Pancreas (tissue), 10 donors: Measurements from ENCODE around the gene CANT1. TPM values are rescaled to one million over a fixed set of nuclear protein-coding genes. Genes with fewer than 3 reads are reported as not detected.

Source experiments
- ATAC-seq, 4 donors: fragments of 200-7000 bp; cut with Tn5 transposase; one replicate each; pipeline versions ENCODE4 v1.8.0 to v1.9.1; 2020; ENCODE audit warnings: mild to moderate bottlenecking in 4 of 4, moderate library complexity in 4 of 4
- DNase-seq, 6 donors: peaks; one replicate each; pipeline ENCODE4 v3.0.0-alpha.2; 2020
- FAIRE-seq: peaks from 2 replicates; lab custom pipeline; 2012; peaks lifted over from hg19 to GRCh38; lab: Jason Lieb, UNC
- H3K27ac ChIP-seq, 4 donors: fragments of 200-600 bp; sonication (generic); 1 replicate in 3 of 4; 2 replicates in 1 of 4; pipeline versions ENCODE4 v1.5.0 to v1.8.0; 2020
- H3K27me3 ChIP-seq, 4 donors: fragments of 200-600 bp; one replicate each; pipeline ENCODE4 v1.8.0; 2021
- H3K36me3 ChIP-seq, 3 donors: fragments of 200-600 bp; sonication (generic) in 1 of 3; one replicate each; pipeline versions ENCODE4 v1.5.0 to v1.8.0; 2020 to 2021
- H3K4me1 ChIP-seq, 3 donors: fragments of 200-600 bp; one replicate each; pipeline ENCODE4 v1.8.0; 2021
- H3K4me3 ChIP-seq, 4 donors: fragments of 200-600 bp; sonication (generic) in 2 of 4; one replicate each; pipeline versions ENCODE4 v1.5.0 to v1.8.0; 2020 to 2021
- H3K9me3 ChIP-seq, 4 donors: fragments of 200-600 bp; one replicate each; pipeline ENCODE4 v1.8.0; 2021
- WGBS, 2 donors: extraction: QIAGEN DNeasy Blood & Tissue Kit; methylation state at CpG; one replicate each; pipeline ENCODE4 v1.1.7; 2013; 5-methylcytosine and 5-hydroxymethylcytosine counted together
- intact Hi-C, 3 donors: fragments of 100-400 bp; cut with DNase I; formaldehyde crosslinking; loops; one replicate each; pipeline versions ENCODE4 v1.11.1 to v1.14.2; 2022
- polyA plus RNA-seq, 2 donors: library from polyadenylated mRNA; stranded (reverse); fragments of 200-250 nt; gene quantifications; one replicate each; pipeline ENCODE4 v1.2.3, GENCODE V29; 2013
- total RNA-seq, 6 donors: library from RNA; stranded (reverse); fragmentation: NEBNext Ultra II Directional in 4 of 6; extraction: Animal tissue kit (Norgen Biotek cat#: 25700) in 4 of 6; gene quantifications; one replicate each; pipeline versions ENCODE4 v1.2.1 to v1.2.4, GENCODE V29; 2021 to 2023
- TF ChIP-seq, protein P1 (sequence below), 4 donors: fragments of 200-600 bp; sonication (generic) in 3 of 4; IDR thresholded peaks; one replicate each; pipeline versions ENCODE4 v1.5.0 to v1.8.0; 2021; ENCODE audit warnings: antibody characterized with exemption in 4 of 4
- donor health status: healthy with polysubstance abuse.
- donor health status: DM: no; HTN: no; CAD: no; lungs with moderate emphysema.
- donor health status: DM: no; HTN: no; CAD: no.
- donor health status: control.
- donor health status: control.
- donor health status: Bipolar disorder and iron deficiency.
- donor health status: DM: yes; HTN: yes; CAD: no.
- donor health status: DM: no; HTN: no; CAD: no.
- donor health status: DM: no; HTN: no; CAD: no.
- donor health status: DM: yes; HTN: yes; CAD: no.

The CANT1 gene
- total and polyA plus RNA-seq, 8 donors: 7.4 to 45.0 (median 25.5) TPM

DNA sequence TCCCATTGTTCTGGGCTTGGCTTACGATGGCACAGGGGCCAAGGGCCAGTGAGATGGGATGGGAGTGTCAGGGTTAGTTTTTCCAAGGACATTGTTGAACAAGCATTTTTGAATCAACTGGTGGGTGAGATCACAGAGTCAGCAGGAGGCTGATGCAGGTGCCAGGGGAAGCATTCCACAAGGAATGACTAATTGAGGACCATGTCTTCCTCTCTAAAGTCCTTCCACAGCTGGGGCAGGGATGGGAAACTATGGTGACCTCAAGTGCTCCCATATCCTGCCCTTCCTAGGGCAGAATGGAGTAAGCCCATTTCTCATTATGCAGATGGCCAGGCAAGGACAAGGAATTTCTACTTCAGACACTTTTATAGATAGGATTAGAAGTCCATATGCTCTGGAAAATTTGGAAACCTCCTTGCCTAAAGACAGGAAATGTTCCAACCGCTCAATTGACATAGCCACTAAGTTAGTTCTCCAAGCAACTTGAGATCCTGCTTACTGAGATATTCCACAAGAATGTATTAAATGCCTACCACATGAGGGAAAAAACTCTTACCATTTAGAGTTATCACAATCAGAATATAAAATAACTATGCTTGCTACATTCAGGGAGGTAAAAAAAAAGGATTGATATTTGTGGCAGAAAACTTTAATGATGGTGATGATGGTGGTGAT lies 43.8 kb upstream of the CANT1 start:
- H3K4me1 ChIP-seq: no peaks in the 10 kb centered on the region
- FAIRE-seq: no peak
- H3K4me3 ChIP-seq: no peak overlapping the region
- H3K27me3 ChIP-seq: no peaks in the 10 kb centered on the region
- intact Hi-C loops: no loop called here
- TF ChIP-seq, protein P1, sequence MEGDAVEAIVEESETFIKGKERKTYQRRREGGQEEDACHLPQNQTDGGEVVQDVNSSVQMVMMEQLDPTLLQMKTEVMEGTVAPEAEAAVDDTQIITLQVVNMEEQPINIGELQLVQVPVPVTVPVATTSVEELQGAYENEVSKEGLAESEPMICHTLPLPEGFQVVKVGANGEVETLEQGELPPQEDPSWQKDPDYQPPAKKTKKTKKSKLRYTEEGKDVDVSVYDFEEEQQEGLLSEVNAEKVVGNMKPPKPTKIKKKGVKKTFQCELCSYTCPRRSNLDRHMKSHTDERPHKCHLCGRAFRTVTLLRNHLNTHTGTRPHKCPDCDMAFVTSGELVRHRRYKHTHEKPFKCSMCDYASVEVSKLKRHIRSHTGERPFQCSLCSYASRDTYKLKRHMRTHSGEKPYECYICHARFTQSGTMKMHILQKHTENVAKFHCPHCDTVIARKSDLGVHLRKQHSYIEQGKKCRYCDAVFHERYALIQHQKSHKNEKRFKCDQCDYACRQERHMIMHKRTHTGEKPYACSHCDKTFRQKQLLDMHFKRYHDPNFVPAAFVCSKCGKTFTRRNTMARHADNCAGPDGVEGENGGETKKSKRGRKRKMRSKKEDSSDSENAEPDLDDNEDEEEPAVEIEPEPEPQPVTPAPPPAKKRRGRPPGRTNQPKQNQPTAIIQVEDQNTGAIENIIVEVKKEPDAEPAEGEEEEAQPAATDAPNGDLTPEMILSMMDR (IDR thresholded peaks at IDR 0.05): no peak
- no peak for ATAC-seq
- peak in 1 of 6 donors; percentile 3 for DNase-seq
- H3K36me3 ChIP-seq: no peaks in the 10 kb centered on the region
- no peak overlapping the region for H3K27ac ChIP-seq
- H3K9me3 ChIP-seq: no peaks in the 10 kb centered on the region
- WGBS, 2 donors: 70 to 80% methylated on average over 2 of the region's 2 CpGs

DNA sequence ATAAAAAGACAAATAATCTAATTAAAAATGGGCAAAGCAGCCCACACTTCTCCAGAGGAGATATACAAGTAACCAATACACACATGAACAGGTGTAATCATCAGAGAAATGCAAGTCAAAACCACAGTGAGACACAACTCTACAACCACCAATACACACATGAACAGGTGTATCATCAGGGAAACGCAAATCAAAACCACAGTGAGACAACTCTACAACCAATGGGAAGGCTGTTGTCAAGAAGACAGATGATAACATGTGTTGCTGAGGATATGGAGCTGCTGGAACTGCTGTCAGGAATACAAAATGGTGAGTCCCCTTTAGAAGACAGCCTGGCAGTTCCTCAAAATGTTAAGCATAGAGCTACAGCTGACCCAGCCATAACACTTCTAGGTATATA lies 42.6 kb upstream of the CANT1 start:
- Histone ChIP-seq H3K36me3 (no peaks in the 10 kb centered on the region), H3K27ac (no peak overlapping the region), H3K4me3 (no peak overlapping the region), H3K27me3 (no peaks in the 10 kb centered on the region), H3K4me1 (no peaks in the 10 kb centered on the region), H3K9me3 (no peaks in the 10 kb centered on the region)
- FAIRE-seq (no peak), ATAC-seq (no peak), DNase-seq (no peak)
- WGBS, 2 donors: 54 to 76% methylated on average over 1 of the region's 1 CpG
- TF ChIP-seq, protein P1 (IDR thresholded peaks at IDR 0.05): no peak
- intact Hi-C loops: no loop called here

DNA sequence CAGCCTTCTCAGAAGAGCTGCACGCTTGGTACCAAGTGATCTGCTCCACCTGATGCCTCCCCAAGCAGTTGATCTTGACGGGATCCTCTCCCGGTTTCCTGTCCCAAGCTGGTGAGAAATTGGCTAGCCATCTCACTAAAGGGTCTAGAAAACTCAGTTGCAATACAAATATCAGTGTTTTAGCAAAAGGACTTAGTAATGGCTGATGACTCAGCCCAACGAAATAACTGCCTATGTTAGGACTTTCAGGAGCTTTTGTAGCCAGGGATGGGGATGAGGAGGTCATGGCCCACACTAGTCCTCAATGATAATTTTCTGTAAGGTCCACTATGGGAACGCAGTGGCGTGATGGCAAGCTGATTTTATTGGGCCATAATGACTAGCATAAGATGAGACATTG lies 41.7 kb upstream of the CANT1 start:
- H3K36me3 ChIP-seq: no peaks in the 10 kb centered on the region
- no peak for FAIRE-seq
- H3K9me3 ChIP-seq: no peaks in the 10 kb centered on the region
- H3K27ac ChIP-seq: no peak overlapping the region
- no peak for ATAC-seq
- intact Hi-C loops: no loop called here
- DNase-seq: no peak
- no peaks in the 10 kb centered on the region for H3K4me1 ChIP-seq
- no peak overlapping the region for H3K4me3 ChIP-seq
- WGBS, 2 donors: 73 to 83% methylated on average over 6 of the region's 6 CpGs
- no peaks in the 10 kb centered on the region for H3K27me3 ChIP-seq
- TF ChIP-seq, protein P1 (IDR thresholded peaks at IDR 0.05): no peak

DNA sequence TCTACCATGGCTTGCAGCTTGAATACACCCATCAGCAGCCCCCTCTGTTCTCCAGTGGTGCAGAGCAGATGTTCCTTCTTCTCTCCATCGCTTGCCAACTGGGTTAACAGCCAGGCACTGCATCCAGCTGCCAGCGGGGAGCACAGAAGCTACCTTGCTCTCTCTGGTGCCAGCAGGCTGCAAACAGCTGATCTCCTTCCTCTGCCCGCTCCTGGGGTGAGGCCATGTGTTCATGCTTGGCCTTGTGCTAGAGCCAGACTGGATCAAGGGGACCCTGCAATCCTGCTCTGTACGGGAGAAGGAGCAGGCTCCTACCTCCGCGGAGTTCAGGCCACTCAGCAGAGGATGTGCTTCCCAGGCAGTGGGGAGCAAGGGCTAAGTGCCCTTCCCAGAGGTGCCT lies 41.0 kb upstream of the CANT1 start:
- whole genome bisulfite sequencing, 2 donors: 71 to 78% methylated on average over 6 of the region's 6 CpGs
- DNase-seq: peak in 1 of 6 donors; percentile 34
- FAIRE-seq: no peak

DNA sequence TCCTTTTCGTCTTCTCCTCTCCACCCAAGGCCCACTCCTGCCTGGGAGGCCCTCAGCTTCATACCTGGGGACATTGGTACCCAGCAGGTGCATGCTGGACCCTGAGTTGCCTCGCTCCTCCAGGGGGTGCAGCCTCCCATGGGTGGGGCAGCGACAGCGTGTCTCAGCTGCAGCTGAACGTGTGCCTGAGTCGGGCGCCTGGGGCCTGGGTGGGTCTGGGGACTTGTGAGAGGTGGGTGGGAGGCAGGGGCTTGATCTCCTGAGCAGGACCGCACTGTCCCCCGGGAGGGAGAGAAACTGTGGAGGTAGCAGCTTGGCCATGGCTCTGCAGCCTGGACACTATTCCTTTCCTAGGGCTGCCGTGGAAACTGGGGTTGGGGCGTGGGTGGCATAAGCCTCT lies 40.3 kb upstream of the CANT1 start:
- Histone ChIP-seq H3K36me3 (no peaks in the 10 kb centered on the region), H3K4me1 (no peaks in the 10 kb centered on the region), H3K27me3 (no peaks in the 10 kb centered on the region), H3K27ac (no peak overlapping the region), H3K9me3 (no peaks in the 10 kb centered on the region), H3K4me3 (no peak overlapping the region)
- DNase-seq (peak in 1 of 6 donors; percentile 43), ATAC-seq (no peak), FAIRE-seq (no peak)
- intact Hi-C loops: no loop called here
- TF ChIP-seq, protein P1 (IDR thresholded peaks at IDR 0.05): no peak
- WGBS, 2 donors: 75 to 86% methylated on average over 11 of the region's 11 CpGs

More for the DNA sequence above, 41.0 kb upstream of the CANT1 start:
- Histone ChIP-seq H3K9me3 (no peaks in the 10 kb centered on the region), H3K36me3 (no peaks in the 10 kb centered on the region), H3K27me3 (no peaks in the 10 kb centered on the region), H3K4me3 (no peak overlapping the region), H3K27ac (no peak overlapping the region), H3K4me1 (no peaks in the 10 kb centered on the region)
- TF ChIP-seq, protein P1 (IDR thresholded peaks at IDR 0.05): no peak
- intact Hi-C loops: no loop called here
- ATAC-seq: no peak
